ENCODE data around the gene MTMR2. TPM values are rescaled to one million over a fixed set of nuclear protein-coding genes. Genes with fewer than 3 reads are reported as not detected.

MTMR2 gene
- total and polyA plus RNA-seq, 2 experiments from 2014 or later, result 26.6 to 52.6 TPM

GRCh38 chr11:95918720-95919119, 5.2 kb downstream of the MTMR2 start:
- TF ChIP-seq NANOG (IDR thresholded peaks at IDR 0.05; ENCODE audit: borderline replicate concordance), result no peak
- TF ChIP-seq ZNF331 (CRISPR knock-in tag; IDR thresholded peaks at IDR 0.05; ENCODE audit: low read depth), result no peak
- H3K27me3 ChIP-seq (ENCODE audit: insufficient read depth), result no peaks in the 10 kb centered on the region
- peaks cover 22% of the 10 kb centered on the region for H3K4me1 ChIP-seq (ENCODE audit: insufficient read depth)
- no peak overlapping the region for H3K27ac ChIP-seq (ENCODE audit: low read depth)
- Mint-ChIP-seq H3K4me1 (peaks cover 24% of the 10 kb centered on the region), H3K27ac (no peak overlapping the region), H3K36me3 (ENCODE audit: low read depth) (no peaks in the 10 kb centered on the region; the same call in 2 of the 3 replicates), H3K4me3 (no peak overlapping the region), H3K27me3 (ENCODE audit: insufficient read depth, low read depth, poor library complexity) (peaks cover 5% of the 10 kb centered on the region), H3K9me3 (no peaks in the 10 kb centered on the region)
- H2AFZ ChIP-seq, result no peak overlapping the region
- no peak for DNase-seq (ENCODE audit: low spot score)
- H3K4me3 ChIP-seq, result no peak overlapping the region
- H3K79me2 ChIP-seq (replicated peaks; ENCODE audit: insufficient read depth), result peaks cover 95% of the 10 kb centered on the region
- no peaks in the 10 kb centered on the region; the same call in 1 of the 2 replicates for H3F3A ChIP-seq (replicated peaks; ENCODE audit: low read depth)
- peaks cover 3% of the 10 kb centered on the region; the same call in 1 of the 2 replicates for H4K20me1 ChIP-seq (replicated peaks; ENCODE audit: insufficient read depth)
- no peaks in the 10 kb centered on the region for H3K9me2 ChIP-seq (ENCODE audit: insufficient read depth)
- no peak for ATAC-seq
- no peaks in the 10 kb centered on the region for H3K36me3 ChIP-seq (ENCODE audit: insufficient read depth)
- no peak overlapping the region for H3K4me2 ChIP-seq

- ATAC-seq (peak; percentile 58), DNase-seq (ENCODE audit: low spot score) (peak; percentile 60)
- H3K27ac ChIP-seq (ENCODE audit: low read depth), result no peak overlapping the region
- no peak overlapping the region for H3K4me3 ChIP-seq
- no peak overlapping the region for H3K4me2 ChIP-seq
- H2AFZ ChIP-seq, result no peak overlapping the region
- H3K9me3 Mint-ChIP-seq, result no peaks in the 10 kb centered on the region
- H3K9me2 ChIP-seq (ENCODE audit: insufficient read depth), result no peaks in the 10 kb centered on the region
- no peaks in the 10 kb centered on the region for H3K27me3 ChIP-seq (ENCODE audit: insufficient read depth)
- H3F3A ChIP-seq (replicated peaks; ENCODE audit: low read depth), result no peaks in the 10 kb centered on the region
- peaks cover 3% of the 10 kb centered on the region; the same call in 1 of the 2 replicates for H4K20me1 ChIP-seq (replicated peaks; ENCODE audit: insufficient read depth)
- TF ChIP-seq POLR2AphosphoS5 (IDR thresholded peaks at IDR 0.05; ENCODE audit: low read depth) (no peak), ZNF462 (CRISPR knock-in tag; IDR thresholded peaks at IDR 0.05) (no peak), ETS1 (IDR thresholded peaks at IDR 0.05) (no peak), REST (IDR thresholded peaks at IDR 0.05; ENCODE audit: unreplicated experiment) (no peak), CREB1 (CRISPR knock-in tag; IDR thresholded peaks at IDR 0.05; ENCODE audit: low read depth) (no peak), ZNF331 (CRISPR knock-in tag; IDR thresholded peaks at IDR 0.05; ENCODE audit: low read depth) (no peak), JUNB (IDR thresholded peaks at IDR 0.05; ENCODE audit: unreplicated experiment) (no peak)
- no peaks in the 10 kb centered on the region for H3K36me3 ChIP-seq (ENCODE audit: insufficient read depth)
- H3K4me1 ChIP-seq (ENCODE audit: insufficient read depth), result peaks cover 22% of the 10 kb centered on the region
- H3K27me3 Mint-ChIP-seq (ENCODE audit: insufficient read depth, low read depth, poor library complexity), result peaks cover under 1% of the 10 kb centered on the region
- no peak overlapping the region for H3K4me3 Mint-ChIP-seq
- peaks cover 22% of the 10 kb centered on the region for H3K4me1 Mint-ChIP-seq
- no peak overlapping the region for H3K27ac Mint-ChIP-seq
- H3K79me2 ChIP-seq (replicated peaks; ENCODE audit: insufficient read depth), result peaks cover 97% of the 10 kb centered on the region
- H3K36me3 Mint-ChIP-seq (ENCODE audit: low read depth), result no peaks in the 10 kb centered on the region; the same call in 2 of the 3 replicates
Measured at GRCh38 chr11:95918056-95918455, 5.9 kb downstream of the MTMR2 start.

All from GM23338 (cell line).